ENCODE results near the gene CFAP45. TPM values are rescaled to one million over a fixed set of nuclear protein-coding genes. Genes with fewer than 3 reads are reported as not detected.

CFAP45 gene
- total RNA-seq, 2 donors from 2014 or later = 0.49 to 0.55 TPM

DNA sequence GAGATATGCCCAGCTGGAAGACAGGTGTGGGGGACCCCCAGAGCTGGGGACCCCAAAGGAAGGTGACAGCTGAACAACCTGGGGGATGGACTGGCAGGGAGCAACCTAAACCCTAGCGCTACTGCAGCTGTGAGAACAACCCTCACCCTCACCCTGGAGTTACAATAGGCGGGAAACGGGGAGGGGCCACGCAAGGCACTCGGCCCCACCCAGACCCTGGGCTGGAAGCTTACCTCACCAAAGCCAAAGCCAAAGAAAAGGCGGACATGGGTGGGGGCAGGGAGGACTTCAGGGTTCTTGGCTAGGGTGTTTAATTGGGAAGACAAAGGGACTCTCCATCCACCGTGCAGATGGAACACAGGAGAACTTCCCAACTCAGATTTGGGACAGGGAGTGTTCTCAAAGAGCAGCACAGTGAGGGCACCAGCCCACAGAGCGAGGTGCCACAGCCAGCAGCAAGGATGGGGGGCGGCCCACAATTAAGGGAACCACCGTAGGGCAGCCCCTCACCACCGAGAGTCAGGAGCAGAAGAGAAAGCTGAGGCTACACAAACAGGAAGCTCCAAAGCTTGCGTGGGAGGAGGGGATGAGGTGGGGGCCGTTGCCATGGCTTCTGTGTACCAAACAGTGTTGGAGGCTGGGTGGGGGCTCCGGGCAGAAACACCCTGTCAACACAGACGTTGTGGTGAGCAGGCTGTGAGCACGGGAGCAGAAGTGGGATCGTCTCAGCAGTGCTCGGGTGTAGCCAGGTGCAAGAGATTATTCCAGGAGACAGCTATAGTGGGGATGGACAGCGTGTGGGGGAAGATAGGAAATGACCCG, 23.4 kb upstream of the CFAP45 start:
- Histone ChIP-seq H3K9ac (ENCODE audit: extremely low read depth, low read length, poor library complexity, severe bottlenecking) (peak overlapping the region; percentile 98), H3K27me3 (ENCODE audit: control insufficient read depth, insufficient read depth, low read length, poor library complexity, severe bottlenecking) (no peaks in the 10 kb centered on the region), H3K4me3 (ENCODE audit: low read length) (peak overlapping the region; percentile 94), H3K36me3 (ENCODE audit: control insufficient read depth, insufficient read depth, low read length) (peaks cover 29% of the 10 kb centered on the region), H3K4me1 (ENCODE audit: control insufficient read depth, insufficient read depth, low read length) (peaks cover 17% of the 10 kb centered on the region), H3K9me3 (ENCODE audit: control insufficient read depth, low read length) (no peaks in the 10 kb centered on the region), H3K27ac (ENCODE audit: low read depth, low read length) (peak overlapping the region; percentile 84)
- Mint-ChIP-seq H3K36me3 (ENCODE audit: low read depth) (peaks cover 25% of the 10 kb centered on the region), H3K4me1 (peaks cover 45% of the 10 kb centered on the region), H3K27ac (peak overlapping the region; percentile 96), H3K9me3 (no peaks in the 10 kb centered on the region), H3K4me3 (peak overlapping the region; percentile 91), H3K27me3 (ENCODE audit: insufficient read depth) (no peaks in the 10 kb centered on the region)
- 16 to 27% methylated on average over 7 to 20 of the region's 20 CpGs for WGBS, 2 experiments (ENCODE audit: insufficient coverage in 1 of 2, insufficient read length in 1 of 2)
- TF ChIP-seq, protein P1, sequence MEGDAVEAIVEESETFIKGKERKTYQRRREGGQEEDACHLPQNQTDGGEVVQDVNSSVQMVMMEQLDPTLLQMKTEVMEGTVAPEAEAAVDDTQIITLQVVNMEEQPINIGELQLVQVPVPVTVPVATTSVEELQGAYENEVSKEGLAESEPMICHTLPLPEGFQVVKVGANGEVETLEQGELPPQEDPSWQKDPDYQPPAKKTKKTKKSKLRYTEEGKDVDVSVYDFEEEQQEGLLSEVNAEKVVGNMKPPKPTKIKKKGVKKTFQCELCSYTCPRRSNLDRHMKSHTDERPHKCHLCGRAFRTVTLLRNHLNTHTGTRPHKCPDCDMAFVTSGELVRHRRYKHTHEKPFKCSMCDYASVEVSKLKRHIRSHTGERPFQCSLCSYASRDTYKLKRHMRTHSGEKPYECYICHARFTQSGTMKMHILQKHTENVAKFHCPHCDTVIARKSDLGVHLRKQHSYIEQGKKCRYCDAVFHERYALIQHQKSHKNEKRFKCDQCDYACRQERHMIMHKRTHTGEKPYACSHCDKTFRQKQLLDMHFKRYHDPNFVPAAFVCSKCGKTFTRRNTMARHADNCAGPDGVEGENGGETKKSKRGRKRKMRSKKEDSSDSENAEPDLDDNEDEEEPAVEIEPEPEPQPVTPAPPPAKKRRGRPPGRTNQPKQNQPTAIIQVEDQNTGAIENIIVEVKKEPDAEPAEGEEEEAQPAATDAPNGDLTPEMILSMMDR (conservative IDR thresholded peaks at IDR 0.05) = no peak
- peak; percentile 92 for DNase-seq

DNA sequence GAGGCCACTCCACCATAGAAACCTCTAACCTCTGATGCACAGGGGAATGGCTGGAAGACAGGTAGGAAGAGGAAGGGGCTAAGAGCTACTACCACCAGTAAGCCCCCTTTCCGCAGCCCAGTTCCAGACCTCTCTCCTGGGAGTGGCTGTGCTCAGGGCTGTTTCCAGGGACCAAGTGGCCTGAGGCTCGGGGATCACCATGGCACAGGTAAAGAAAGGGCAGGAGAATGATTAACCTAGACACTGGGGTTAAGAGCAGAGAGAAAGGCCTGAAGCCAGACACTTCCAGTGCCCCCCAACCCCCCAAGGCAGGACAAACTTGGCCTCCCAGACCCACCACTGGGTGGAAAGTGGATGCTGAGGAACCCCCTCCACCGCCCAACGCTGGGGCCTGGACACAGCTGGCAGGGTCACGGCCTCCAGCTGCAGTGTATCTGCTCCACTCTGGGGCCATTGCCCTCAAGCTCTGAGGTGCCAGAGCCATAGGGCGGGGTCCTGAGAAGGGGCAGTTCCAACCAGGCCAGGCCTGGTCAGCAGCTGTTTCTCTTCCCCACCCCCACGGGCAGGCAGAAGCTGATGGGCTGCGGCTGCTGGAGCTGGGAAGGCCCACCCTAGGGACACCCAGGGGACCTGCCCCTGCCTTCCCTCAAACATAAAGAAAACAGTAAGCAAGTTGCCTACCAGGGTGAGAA, 22.7 kb upstream of the CFAP45 start:
- peaks cover 52% of the 10 kb centered on the region for H3K4me1 Mint-ChIP-seq
- H3K27me3 ChIP-seq (ENCODE audit: control insufficient read depth, insufficient read depth, low read length, poor library complexity, severe bottlenecking) = no peaks in the 10 kb centered on the region
- no peaks in the 10 kb centered on the region for H3K9me3 Mint-ChIP-seq
- TF ChIP-seq, protein P1 (conservative IDR thresholded peaks at IDR 0.05) = no peak
- H3K9ac ChIP-seq (ENCODE audit: extremely low read depth, low read length, poor library complexity, severe bottlenecking) = peak overlapping the region; percentile 98
- 78 to 84% methylated on average over 2 to 8 of the region's 8 CpGs for WGBS, 2 experiments (ENCODE audit: insufficient coverage in 1 of 2, insufficient read length in 1 of 2)
- H3K4me1 ChIP-seq (ENCODE audit: control insufficient read depth, insufficient read depth, low read length) = peaks cover 17% of the 10 kb centered on the region
- H3K27me3 Mint-ChIP-seq (ENCODE audit: insufficient read depth) = no peaks in the 10 kb centered on the region
- peak overlapping the region; percentile 96 for H3K27ac Mint-ChIP-seq
- H3K9me3 ChIP-seq (ENCODE audit: control insufficient read depth, low read length) = no peaks in the 10 kb centered on the region
- DNase-seq = peak; percentile 62
- no peak overlapping the region for H3K27ac ChIP-seq (ENCODE audit: low read depth, low read length)
- H3K36me3 ChIP-seq (ENCODE audit: control insufficient read depth, insufficient read depth, low read length) = peaks cover 37% of the 10 kb centered on the region
- H3K4me3 ChIP-seq (ENCODE audit: low read length) = peak overlapping the region; percentile 94
- peak overlapping the region; percentile 91 for H3K4me3 Mint-ChIP-seq
- H3K36me3 Mint-ChIP-seq (ENCODE audit: low read depth) = peaks cover 32% of the 10 kb centered on the region

DNA sequence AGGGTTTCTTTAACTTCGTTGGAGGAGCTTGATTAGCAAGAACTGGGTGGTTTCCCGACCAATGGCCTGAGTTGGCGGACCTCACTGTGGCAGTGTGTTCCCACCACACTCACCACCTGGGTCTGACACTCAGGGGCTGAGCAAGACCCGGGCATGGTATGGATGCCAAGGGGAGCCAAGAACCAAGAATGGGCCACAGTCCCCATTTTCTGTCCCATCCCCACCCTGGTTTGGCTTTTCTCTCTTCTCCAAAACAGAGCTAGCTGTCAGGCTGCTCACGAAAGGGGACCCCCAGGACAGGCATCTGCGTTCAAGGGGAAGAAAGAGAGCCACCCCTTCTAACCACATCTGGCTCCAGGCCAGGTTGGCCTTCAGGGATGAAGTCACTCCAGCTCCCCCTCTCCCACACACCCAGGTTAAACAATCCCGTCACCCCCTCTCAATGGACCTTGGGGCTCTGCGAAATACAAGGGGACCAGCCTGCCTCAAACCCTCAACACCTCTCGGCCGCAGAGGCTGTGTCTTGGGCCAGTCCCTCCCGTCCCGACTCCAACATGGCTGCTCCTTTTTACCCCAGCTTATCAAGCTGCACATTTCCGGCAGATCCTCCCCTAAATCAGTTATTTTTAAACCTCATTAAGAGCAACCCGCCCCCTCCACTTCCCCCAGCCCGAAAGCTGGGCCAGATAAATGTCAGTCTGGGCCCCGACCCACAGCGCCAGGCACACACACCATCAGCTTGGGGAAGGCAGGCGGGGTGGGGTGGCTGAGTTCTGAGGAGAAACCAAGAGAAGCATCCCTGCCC, 21.9 kb upstream of the CFAP45 start:
- no peaks in the 10 kb centered on the region for H3K9me3 Mint-ChIP-seq
- DNase-seq = peak; percentile 45
- H3K9me3 ChIP-seq (ENCODE audit: control insufficient read depth, low read length) = no peaks in the 10 kb centered on the region
- peak overlapping the region; percentile 98 for H3K9ac ChIP-seq (ENCODE audit: extremely low read depth, low read length, poor library complexity, severe bottlenecking)
- peaks cover 42% of the 10 kb centered on the region for H3K36me3 ChIP-seq (ENCODE audit: control insufficient read depth, insufficient read depth, low read length)
- TF ChIP-seq, protein P1 (conservative IDR thresholded peaks at IDR 0.05) = no peak
- H3K4me3 ChIP-seq (ENCODE audit: low read length) = peak overlapping the region; percentile 94
- peaks cover 35% of the 10 kb centered on the region for H3K36me3 Mint-ChIP-seq (ENCODE audit: low read depth)
- H3K4me1 Mint-ChIP-seq = peaks cover 57% of the 10 kb centered on the region
- H3K4me1 ChIP-seq (ENCODE audit: control insufficient read depth, insufficient read depth, low read length) = peaks cover 17% of the 10 kb centered on the region
- 89 to 92% methylated on average over 7 to 18 of the region's 18 CpGs for WGBS, 2 experiments (ENCODE audit: insufficient coverage in 1 of 2, insufficient read length in 1 of 2)
- H3K27ac ChIP-seq (ENCODE audit: low read depth, low read length) = no peak overlapping the region
- no peak overlapping the region for H3K27ac Mint-ChIP-seq
- no peaks in the 10 kb centered on the region for H3K27me3 Mint-ChIP-seq (ENCODE audit: insufficient read depth)
- no peaks in the 10 kb centered on the region for H3K27me3 ChIP-seq (ENCODE audit: control insufficient read depth, insufficient read depth, low read length, poor library complexity, severe bottlenecking)
- peak overlapping the region; percentile 91 for H3K4me3 Mint-ChIP-seq

Data from endodermal cell (in vitro differentiated cells).